OCI-LY1 (cell line): ENCODE measurements around the gene HOXD13.

Source experiments
- H2AFZ ChIP-seq: fragments of 200-600 bp; sonication (generic), shearing (Covaris generic); 2 replicates; pipeline ENCODE4 v1.6.0; 2014; ENCODE audit warnings: antibody characterized with exemption, mild to moderate bottlenecking, low read length
- H3F3A ChIP-seq: fragments of 200-600 bp; sonication (generic), shearing (Covaris generic); 2 replicates; pipeline ENCODE4 v1.6.0; 2014; ENCODE audit warnings: mild to moderate bottlenecking, antibody characterized with exemption, low read length, moderate library complexity; ENCODE audit not compliant: insufficient read depth
- H3K27ac ChIP-seq: fragments of 200-600 bp; sonication (generic); 2 replicates; pipeline ENCODE4 v1.5.1; 2014; ENCODE audit warnings: low read length, mixed run types, mild to moderate bottlenecking, low read depth; ENCODE audit not compliant: poor library complexity, severe bottlenecking
- H3K27me3 ChIP-seq: fragments of 200-600 bp; sonication (generic); 2 replicates; pipeline ENCODE4 v1.6.0; 2014; ENCODE audit warnings: antibody characterized with exemption, mild to moderate bottlenecking, low read length, moderate library complexity; ENCODE audit not compliant: insufficient read depth
- H3K36me3 ChIP-seq: fragments of 200-600 bp; sonication (generic); 2 replicates; pipeline ENCODE4 v1.6.1; 2014; ENCODE audit warnings: mild to moderate bottlenecking, antibody characterized with exemption, low read length, moderate library complexity, mixed read lengths; ENCODE audit not compliant: insufficient read depth
- H3K4me1 ChIP-seq: fragments of 200-600 bp; sonication (generic); 2 replicates; pipeline ENCODE4 v1.5.1; 2014; ENCODE audit warnings: mild to moderate bottlenecking, low read length, moderate library complexity; ENCODE audit not compliant: insufficient read depth, severe bottlenecking
- H3K4me2 ChIP-seq: fragments of 200-600 bp; sonication (generic), shearing (Covaris generic); 2 replicates; pipeline ENCODE4 v1.6.1; 2014; ENCODE audit warnings: low read length
- H3K4me3 ChIP-seq: fragments of 200-600 bp; sonication (generic); 2 replicates; pipeline ENCODE4 v1.5.1; 2014; ENCODE audit warnings: low read length, low read depth, mild to moderate bottlenecking, mixed read lengths; ENCODE audit not compliant: poor library complexity, severe bottlenecking
- H3K79me2 ChIP-seq: fragments of 200-600 bp; shearing (Covaris generic); 2 replicates; pipeline ENCODE4 v1.6.1; 2016; ENCODE audit warnings: mixed run types, low read length, mixed read lengths; ENCODE audit not compliant: insufficient read depth
- H3K9ac ChIP-seq: fragments of 200-600 bp; sonication (generic), shearing (Covaris generic); 2 replicates; pipeline ENCODE4 v1.6.1; 2014; ENCODE audit warnings: mild to moderate bottlenecking, low read length, mixed read lengths
- H3K9me2 ChIP-seq: fragments of 200-600 bp; sonication (generic), shearing (Covaris generic); 2 replicates; pipeline ENCODE4 v1.6.1; 2014; ENCODE audit warnings: low read depth, mild to moderate bottlenecking, low read length, mixed read lengths
- H3K9me3 ChIP-seq: fragments of 200-600 bp; shearing (Covaris generic); 2 replicates; pipeline ENCODE4 v1.6.1; 2014; ENCODE audit warnings: low read length, mixed read lengths
- H4K20me1 ChIP-seq: fragments of 200-600 bp; sonication (generic), shearing (Covaris generic); 2 replicates; pipeline ENCODE4 v1.6.0; 2016; ENCODE audit warnings: mild to moderate bottlenecking, low read length; ENCODE audit not compliant: insufficient read depth
- CTCF ChIP-seq: fragments of 200-600 bp; sonication (generic), shearing (Covaris generic); IDR thresholded peaks from 2 replicates; pipeline ENCODE4 v1.5.1; 2017; ENCODE audit warnings: mild to moderate bottlenecking, antibody characterized with exemption, low read length, moderate library complexity, mixed read lengths
- EZH2 ChIP-seq: fragments of 200-600 bp; sonication (generic), shearing (Covaris generic); IDR thresholded peaks from 2 replicates; pipeline ENCODE4 v1.8.0; 2017; ENCODE audit warnings: borderline replicate concordance, mixed run types, mild to moderate bottlenecking, antibody characterized with exemption, low read length, moderate library complexity, mixed read lengths

HOXD13 gene

GRCh38 chr2:176117162-176117822 is 24.8 kb downstream of the HOXD13 start:
- H3K9me3 ChIP-seq: no peaks in the 10 kb centered on the region
- no peaks in the 10 kb centered on the region for H3K36me3 ChIP-seq
- H2AFZ ChIP-seq: no peak overlapping the region
- H3K4me2 ChIP-seq: no peak overlapping the region
- no peaks in the 10 kb centered on the region for H3F3A ChIP-seq
- no peaks in the 10 kb centered on the region for H3K27me3 ChIP-seq
- H3K4me3 ChIP-seq: no peak overlapping the region
- no peaks in the 10 kb centered on the region for H3K79me2 ChIP-seq
- no peak overlapping the region for H3K9ac ChIP-seq
- H3K27ac ChIP-seq: no peak overlapping the region
- TF ChIP-seq EZH2 (no peak), CTCF (no peak)
- no peaks in the 10 kb centered on the region for H3K9me2 ChIP-seq
- no peaks in the 10 kb centered on the region for H3K4me1 ChIP-seq
- no peaks in the 10 kb centered on the region for H4K20me1 ChIP-seq

GRCh38 chr2:176117823-176118371 is 25.4 kb downstream of the HOXD13 start:
- TF ChIP-seq CTCF: no peak
- TF ChIP-seq EZH2: no peak
- H3K9me2 ChIP-seq: no peaks in the 10 kb centered on the region
- H3K79me2 ChIP-seq: no peaks in the 10 kb centered on the region
- H2AFZ ChIP-seq: no peak overlapping the region
- H3F3A ChIP-seq: no peaks in the 10 kb centered on the region
- H3K27ac ChIP-seq: no peak overlapping the region
- H3K4me3 ChIP-seq: no peak overlapping the region
- H3K9me3 ChIP-seq: no peaks in the 10 kb centered on the region
- H4K20me1 ChIP-seq: no peaks in the 10 kb centered on the region
- H3K4me1 ChIP-seq: no peaks in the 10 kb centered on the region
- H3K9ac ChIP-seq: no peak overlapping the region
- no peaks in the 10 kb centered on the region for H3K36me3 ChIP-seq
- H3K27me3 ChIP-seq: no peaks in the 10 kb centered on the region
- no peak overlapping the region for H3K4me2 ChIP-seq

GRCh38 chr2:176118601-176119339 is 26.2 kb downstream of the HOXD13 start:
- H3K36me3 ChIP-seq: no peaks in the 10 kb centered on the region
- H3K4me1 ChIP-seq: no peaks in the 10 kb centered on the region
- H3K9me3 ChIP-seq: no peaks in the 10 kb centered on the region
- no peak overlapping the region for H2AFZ ChIP-seq
- TF ChIP-seq EZH2: no peak
- peak; percentile 72 for TF ChIP-seq CTCF
- H3K4me2 ChIP-seq: no peak overlapping the region
- H3K9me2 ChIP-seq: no peaks in the 10 kb centered on the region
- no peak overlapping the region for H3K4me3 ChIP-seq
- H4K20me1 ChIP-seq: no peaks in the 10 kb centered on the region
- no peaks in the 10 kb centered on the region for H3K79me2 ChIP-seq
- no peaks in the 10 kb centered on the region for H3F3A ChIP-seq
- H3K27ac ChIP-seq: no peak overlapping the region
- no peak overlapping the region for H3K9ac ChIP-seq
- H3K27me3 ChIP-seq: no peaks in the 10 kb centered on the region
